SK-N-SH treated with all-trans-retinoic acid at 6 μM for 48 hours (cell line): Measurements from ENCODE around the gene USP13.
A peak's percentile ranks its signal among the peaks of the same experiment; 100 is the strongest.

Source experiments
- ATAC-seq: fragments of 200-7000 bp; cut with Tn5 transposase; 3 replicates; pipeline ENCODE4 v1.9.1; 2020; ENCODE audit warnings: mild to moderate bottlenecking, moderate library complexity
- ARNTL ChIP-seq: fragments of 450-650 bp; formaldehyde crosslinking; IDR thresholded peaks from 2 replicates; pipeline ENCODE4 v1.5.0; 2020; ENCODE audit warnings: low read depth, mild to moderate bottlenecking, moderate library complexity, borderline replicate concordance
- BACH2 ChIP-seq: fragments of 250-450 bp; sonication (Bioruptor Pico); IDR thresholded peaks from 2 replicates; pipeline ENCODE4 v1.9.0; 2021; ENCODE audit warnings: mild to moderate bottlenecking, borderline replicate concordance
- CSDC2 ChIP-seq: fragments of 250-450 bp; sonication (Bioruptor Pico); IDR thresholded peaks from 2 replicates; pipeline ENCODE4 v1.5.0; 2020; ENCODE audit warnings: mild to moderate bottlenecking, moderate library complexity
- ESRRG ChIP-seq: fragments of 250-450 bp; sonication (Bioruptor Pico); IDR thresholded peaks from 2 replicates; pipeline ENCODE4 v1.6.1; 2021; ENCODE audit warnings: mild to moderate bottlenecking
- GLIS3 ChIP-seq: fragments of 250-450 bp; sonication (Bioruptor Pico); IDR thresholded peaks from 2 replicates; pipeline ENCODE4 v1.5.0; 2020; ENCODE audit warnings: mild to moderate bottlenecking, moderate library complexity
- ISL1 ChIP-seq: fragments of 250-450 bp; sonication (Bioruptor Pico); IDR thresholded peaks from 2 replicates; pipeline ENCODE4 v2.1.2; 2022; ENCODE audit warnings: mild to moderate bottlenecking, moderate library complexity
- OSR1 ChIP-seq: fragments of 250-450 bp; sonication (Bioruptor Pico); IDR thresholded peaks from 2 replicates; pipeline ENCODE4 v1.8.0; 2022; ENCODE audit warnings: moderate library complexity, mild to moderate bottlenecking, inconsistent platforms
- PPARA ChIP-seq: fragments of 250-450 bp; sonication (Bioruptor Pico); IDR thresholded peaks from 2 replicates; pipeline ENCODE4 v1.5.0; 2020; ENCODE audit warnings: mild to moderate bottlenecking, borderline replicate concordance
- RARB ChIP-seq: fragments of 250-450 bp; sonication (Bioruptor Pico); IDR thresholded peaks from 2 replicates; pipeline ENCODE4 v1.8.0; 2021; ENCODE audit warnings: mild to moderate bottlenecking, moderate library complexity
- SNAI2 ChIP-seq: fragments of 250-450 bp; sonication (Bioruptor Pico); IDR thresholded peaks from 2 replicates; pipeline ENCODE4 v1.5.0; 2020; ENCODE audit warnings: mild to moderate bottlenecking, moderate library complexity
- TCF4 ChIP-seq: fragments of 250-450 bp; sonication (Bioruptor Pico); IDR thresholded peaks from 2 replicates; pipeline ENCODE4 v1.8.0; 2021; ENCODE audit warnings: mild to moderate bottlenecking, moderate library complexity, borderline replicate concordance
- TOX ChIP-seq: fragments of 250-450 bp; sonication (Bioruptor Pico); IDR thresholded peaks from 2 replicates; pipeline ENCODE4 v1.8.0; 2021; ENCODE audit warnings: mild to moderate bottlenecking, moderate library complexity, borderline replicate concordance
- ZC3H10 ChIP-seq: fragments of 250-450 bp; sonication (Bioruptor Pico); IDR thresholded peaks from 2 replicates; pipeline ENCODE4 v1.5.1; 2021; ENCODE audit warnings: mild to moderate bottlenecking, moderate library complexity
- ZFP3 ChIP-seq: fragments of 250-450 bp; sonication (Bioruptor Pico); IDR thresholded peaks from 2 replicates; pipeline ENCODE4 v1.5.0; 2020; ENCODE audit warnings: mild to moderate bottlenecking, moderate library complexity
- ZNF565 ChIP-seq: fragments of 450-650 bp; formaldehyde crosslinking; conservative IDR thresholded peaks from 2 replicates; pipeline ENCODE4 v1.5.0; 2020; ENCODE audit warnings: low read depth, mild to moderate bottlenecking, moderate library complexity
- ZNF70 ChIP-seq: fragments of 450-650 bp; formaldehyde crosslinking; IDR thresholded peaks from 2 replicates; pipeline ENCODE4 v1.5.0; 2020; ENCODE audit warnings: mild to moderate bottlenecking, moderate library complexity
- TF ChIP-seq, protein P1 (sequence below): fragments of 250-450 bp; sonication (Bioruptor Pico); IDR thresholded peaks from 2 replicates; pipeline ENCODE4 v1.5.1; 2021; ENCODE audit warnings: mild to moderate bottlenecking, moderate library complexity
- TF ChIP-seq, protein P2 (sequence below): fragments of 250-450 bp; sonication (Bioruptor Pico); IDR thresholded peaks from 2 replicates; pipeline ENCODE4 v1.8.0; 2020; ENCODE audit warnings: mild to moderate bottlenecking, moderate library complexity, borderline replicate concordance
- TF ChIP-seq, protein P3 (sequence below): fragments of 250-450 bp; sonication (Bioruptor Pico); IDR thresholded peaks from 2 replicates; pipeline ENCODE4 v1.5.1; 2020; ENCODE audit warnings: low read depth, mild to moderate bottlenecking, moderate library complexity
- TF ChIP-seq, protein P4 (sequence below): fragments of 250-450 bp; sonication (Bioruptor Pico); IDR thresholded peaks from 2 replicates; pipeline ENCODE4 v1.5.0; 2020; ENCODE audit warnings: mild to moderate bottlenecking, moderate library complexity
- TF ChIP-seq, protein P5 (sequence below): fragments of 250-450 bp; sonication (Bioruptor Pico); IDR thresholded peaks from 2 replicates; pipeline ENCODE4 v1.8.0; 2021; ENCODE audit warnings: low read depth, mild to moderate bottlenecking, moderate library complexity, borderline replicate concordance

Gene USP13

DNA sequence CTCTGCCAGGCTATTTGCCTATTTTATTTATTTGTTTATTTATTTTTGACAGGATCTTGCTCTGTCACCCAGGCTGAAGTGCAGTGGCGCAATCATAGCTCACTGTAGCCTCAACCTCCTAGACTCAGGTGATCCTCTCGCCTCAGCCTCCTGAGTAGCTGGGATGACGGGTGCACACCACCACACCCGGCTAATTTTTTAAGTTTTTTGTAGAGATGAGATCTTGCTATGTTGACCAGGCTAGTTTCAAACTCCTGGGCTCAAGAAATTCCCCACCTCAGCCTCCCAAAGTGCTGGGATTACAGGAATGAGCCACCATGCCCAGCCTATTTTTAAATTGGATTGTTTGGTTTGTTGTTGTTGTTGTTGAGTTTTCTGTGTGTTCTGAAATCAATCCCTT is 42.8 kb upstream of the USP13 start:
- TF ChIP-seq, protein P1, sequence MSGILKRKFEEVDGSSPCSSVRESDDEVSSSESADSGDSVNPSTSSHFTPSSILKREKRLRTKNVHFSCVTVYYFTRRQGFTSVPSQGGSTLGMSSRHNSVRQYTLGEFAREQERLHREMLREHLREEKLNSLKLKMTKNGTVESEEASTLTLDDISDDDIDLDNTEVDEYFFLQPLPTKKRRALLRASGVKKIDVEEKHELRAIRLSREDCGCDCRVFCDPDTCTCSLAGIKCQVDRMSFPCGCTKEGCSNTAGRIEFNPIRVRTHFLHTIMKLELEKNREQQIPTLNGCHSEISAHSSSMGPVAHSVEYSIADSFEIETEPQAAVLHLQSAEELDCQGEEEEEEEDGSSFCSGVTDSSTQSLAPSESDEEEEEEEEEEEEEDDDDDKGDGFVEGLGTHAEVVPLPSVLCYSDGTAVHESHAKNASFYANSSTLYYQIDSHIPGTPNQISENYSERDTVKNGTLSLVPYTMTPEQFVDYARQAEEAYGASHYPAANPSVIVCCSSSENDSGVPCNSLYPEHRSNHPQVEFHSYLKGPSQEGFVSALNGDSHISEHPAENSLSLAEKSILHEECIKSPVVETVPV (CRISPR knock-in tag): no peak
- no peak for TF ChIP-seq ZFP3
- TF ChIP-seq ZNF70 (CRISPR knock-in tag): no peak
- TF ChIP-seq, protein P2, sequence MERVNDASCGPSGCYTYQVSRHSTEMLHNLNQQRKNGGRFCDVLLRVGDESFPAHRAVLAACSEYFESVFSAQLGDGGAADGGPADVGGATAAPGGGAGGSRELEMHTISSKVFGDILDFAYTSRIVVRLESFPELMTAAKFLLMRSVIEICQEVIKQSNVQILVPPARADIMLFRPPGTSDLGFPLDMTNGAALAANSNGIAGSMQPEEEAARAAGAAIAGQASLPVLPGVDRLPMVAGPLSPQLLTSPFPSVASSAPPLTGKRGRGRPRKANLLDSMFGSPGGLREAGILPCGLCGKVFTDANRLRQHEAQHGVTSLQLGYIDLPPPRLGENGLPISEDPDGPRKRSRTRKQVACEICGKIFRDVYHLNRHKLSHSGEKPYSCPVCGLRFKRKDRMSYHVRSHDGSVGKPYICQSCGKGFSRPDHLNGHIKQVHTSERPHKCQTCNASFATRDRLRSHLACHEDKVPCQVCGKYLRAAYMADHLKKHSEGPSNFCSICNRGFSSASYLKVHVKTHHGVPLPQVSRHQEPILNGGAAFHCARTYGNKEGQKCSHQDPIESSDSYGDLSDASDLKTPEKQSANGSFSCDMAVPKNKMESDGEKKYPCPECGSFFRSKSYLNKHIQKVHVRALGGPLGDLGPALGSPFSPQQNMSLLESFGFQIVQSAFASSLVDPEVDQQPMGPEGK (CRISPR knock-in tag): no peak
- no peak for TF ChIP-seq ESRRG (CRISPR knock-in tag)
- TF ChIP-seq ARNTL (CRISPR knock-in tag): no peak
- no peak for TF ChIP-seq BACH2 (CRISPR knock-in tag)
- no peak for TF ChIP-seq PPARA (CRISPR knock-in tag)
- no peak for TF ChIP-seq ISL1
- TF ChIP-seq RARB: no peak
- TF ChIP-seq CSDC2 (CRISPR knock-in tag): no peak
- no peak for TF ChIP-seq ZNF565 (CRISPR knock-in tag)
- TF ChIP-seq, protein P3, sequence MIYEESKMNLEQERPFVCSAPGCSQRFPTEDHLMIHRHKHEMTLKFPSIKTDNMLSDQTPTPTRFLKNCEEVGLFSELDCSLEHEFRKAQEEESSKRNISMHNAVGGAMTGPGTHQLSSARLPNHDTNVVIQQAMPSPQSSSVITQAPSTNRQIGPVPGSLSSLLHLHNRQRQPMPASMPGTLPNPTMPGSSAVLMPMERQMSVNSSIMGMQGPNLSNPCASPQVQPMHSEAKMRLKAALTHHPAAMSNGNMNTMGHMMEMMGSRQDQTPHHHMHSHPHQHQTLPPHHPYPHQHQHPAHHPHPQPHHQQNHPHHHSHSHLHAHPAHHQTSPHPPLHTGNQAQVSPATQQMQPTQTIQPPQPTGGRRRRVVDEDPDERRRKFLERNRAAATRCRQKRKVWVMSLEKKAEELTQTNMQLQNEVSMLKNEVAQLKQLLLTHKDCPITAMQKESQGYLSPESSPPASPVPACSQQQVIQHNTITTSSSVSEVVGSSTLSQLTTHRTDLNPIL: no peak
- TF ChIP-seq SNAI2 (CRISPR knock-in tag): no peak
- TF ChIP-seq ZC3H10 (CRISPR knock-in tag): no peak
- TF ChIP-seq, protein P4, sequence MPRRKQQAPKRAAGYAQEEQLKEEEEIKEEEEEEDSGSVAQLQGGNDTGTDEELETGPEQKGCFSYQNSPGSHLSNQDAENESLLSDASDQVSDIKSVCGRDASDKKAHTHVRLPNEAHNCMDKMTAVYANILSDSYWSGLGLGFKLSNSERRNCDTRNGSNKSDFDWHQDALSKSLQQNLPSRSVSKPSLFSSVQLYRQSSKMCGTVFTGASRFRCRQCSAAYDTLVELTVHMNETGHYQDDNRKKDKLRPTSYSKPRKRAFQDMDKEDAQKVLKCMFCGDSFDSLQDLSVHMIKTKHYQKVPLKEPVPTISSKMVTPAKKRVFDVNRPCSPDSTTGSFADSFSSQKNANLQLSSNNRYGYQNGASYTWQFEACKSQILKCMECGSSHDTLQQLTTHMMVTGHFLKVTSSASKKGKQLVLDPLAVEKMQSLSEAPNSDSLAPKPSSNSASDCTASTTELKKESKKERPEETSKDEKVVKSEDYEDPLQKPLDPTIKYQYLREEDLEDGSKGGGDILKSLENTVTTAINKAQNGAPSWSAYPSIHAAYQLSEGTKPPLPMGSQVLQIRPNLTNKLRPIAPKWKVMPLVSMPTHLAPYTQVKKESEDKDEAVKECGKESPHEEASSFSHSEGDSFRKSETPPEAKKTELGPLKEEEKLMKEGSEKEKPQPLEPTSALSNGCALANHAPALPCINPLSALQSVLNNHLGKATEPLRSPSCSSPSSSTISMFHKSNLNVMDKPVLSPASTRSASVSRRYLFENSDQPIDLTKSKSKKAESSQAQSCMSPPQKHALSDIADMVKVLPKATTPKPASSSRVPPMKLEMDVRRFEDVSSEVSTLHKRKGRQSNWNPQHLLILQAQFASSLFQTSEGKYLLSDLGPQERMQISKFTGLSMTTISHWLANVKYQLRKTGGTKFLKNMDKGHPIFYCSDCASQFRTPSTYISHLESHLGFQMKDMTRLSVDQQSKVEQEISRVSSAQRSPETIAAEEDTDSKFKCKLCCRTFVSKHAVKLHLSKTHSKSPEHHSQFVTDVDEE: no peak
- TF ChIP-seq, protein P5, sequence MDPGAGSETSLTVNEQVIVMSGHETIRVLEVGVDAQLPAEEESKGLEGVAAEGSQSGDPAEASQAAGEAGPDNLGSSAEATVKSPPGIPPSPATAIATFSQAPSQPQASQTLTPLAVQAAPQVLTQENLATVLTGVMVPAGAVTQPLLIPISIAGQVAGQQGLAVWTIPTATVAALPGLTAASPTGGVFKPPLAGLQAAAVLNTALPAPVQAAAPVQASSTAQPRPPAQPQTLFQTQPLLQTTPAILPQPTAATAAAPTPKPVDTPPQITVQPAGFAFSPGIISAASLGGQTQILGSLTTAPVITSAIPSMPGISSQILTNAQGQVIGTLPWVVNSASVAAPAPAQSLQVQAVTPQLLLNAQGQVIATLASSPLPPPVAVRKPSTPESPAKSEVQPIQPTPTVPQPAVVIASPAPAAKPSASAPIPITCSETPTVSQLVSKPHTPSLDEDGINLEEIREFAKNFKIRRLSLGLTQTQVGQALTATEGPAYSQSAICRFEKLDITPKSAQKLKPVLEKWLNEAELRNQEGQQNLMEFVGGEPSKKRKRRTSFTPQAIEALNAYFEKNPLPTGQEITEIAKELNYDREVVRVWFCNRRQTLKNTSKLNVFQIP (CRISPR knock-in tag): no peak
- TF ChIP-seq OSR1: no peak
- TF ChIP-seq TOX: no peak
- TF ChIP-seq TCF4 (CRISPR knock-in tag): no peak
- no peak for ATAC-seq

DNA sequence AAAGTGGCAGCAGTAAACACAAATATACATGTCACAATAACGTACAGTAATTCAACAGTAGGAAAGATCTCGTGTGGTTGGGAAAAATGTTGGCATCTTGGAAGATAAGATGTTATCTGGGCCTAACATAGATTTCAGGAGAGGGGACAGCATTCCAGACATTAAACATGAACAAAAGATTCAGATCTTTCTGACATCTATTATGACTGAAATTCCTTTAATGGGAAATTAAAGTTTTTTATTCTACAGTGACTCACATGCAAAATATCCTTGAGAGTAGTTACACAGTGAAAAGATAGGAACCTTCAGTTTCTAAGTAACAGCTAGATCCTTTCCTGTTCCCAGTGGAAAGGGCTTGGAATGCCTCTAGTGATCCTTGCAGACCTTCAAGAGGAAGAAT is 39.0 kb upstream of the USP13 start:
- peak; percentile 96 for ATAC-seq
- TF ChIP-seq CSDC2 (CRISPR knock-in tag) (no peak), PPARA (CRISPR knock-in tag) (no peak), RARB (no peak), ZFP3 (no peak), TCF4 (CRISPR knock-in tag) (peak; percentile 67), TOX (no peak), SNAI2 (CRISPR knock-in tag) (peak; percentile 56; the same call in 1 of the 2 replicates), ESRRG (CRISPR knock-in tag) (0 out of 2 replicates have a peak, but pooled peaks have one; percentile 43), ZC3H10 (CRISPR knock-in tag) (0 out of 2 replicates have a peak, but pooled peaks have one; percentile 52), OSR1 (no peak), ISL1 (peak; percentile 99), ZNF70 (CRISPR knock-in tag) (no peak), GLIS3 (no peak; the same call in 1 of the 2 replicates)
- TF ChIP-seq, protein P4: peak; percentile 46; the same call in 1 of the 2 replicates
- TF ChIP-seq, protein P5 (CRISPR knock-in tag): no peak; the same call in 1 of the 2 replicates
- TF ChIP-seq, protein P2 (CRISPR knock-in tag): peak; percentile 91; the same call in 1 of the 2 replicates
